ENCODE data around the gene C1orf21.

DNA sequence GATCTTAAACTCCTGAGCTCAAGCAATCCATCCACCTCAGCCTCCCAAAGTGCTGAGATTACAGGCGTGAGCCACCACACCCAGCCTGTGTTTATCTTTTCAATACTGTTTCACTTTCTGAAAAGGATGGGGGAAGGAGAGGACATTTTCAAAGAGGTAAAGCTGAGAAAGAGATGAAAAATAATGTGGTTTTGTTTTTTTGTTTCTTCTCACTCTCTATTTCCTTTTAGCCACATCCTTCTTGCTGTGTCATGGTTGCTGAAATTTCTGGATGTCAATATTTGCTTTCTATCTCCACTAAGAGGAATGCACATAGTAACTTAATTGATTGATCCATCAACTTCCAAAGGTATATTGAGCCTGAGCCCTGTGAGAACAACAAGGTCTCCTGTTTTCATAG lies 6.4 kb upstream of the C1orf21 start:
- TF ChIP-seq, protein P1, sequence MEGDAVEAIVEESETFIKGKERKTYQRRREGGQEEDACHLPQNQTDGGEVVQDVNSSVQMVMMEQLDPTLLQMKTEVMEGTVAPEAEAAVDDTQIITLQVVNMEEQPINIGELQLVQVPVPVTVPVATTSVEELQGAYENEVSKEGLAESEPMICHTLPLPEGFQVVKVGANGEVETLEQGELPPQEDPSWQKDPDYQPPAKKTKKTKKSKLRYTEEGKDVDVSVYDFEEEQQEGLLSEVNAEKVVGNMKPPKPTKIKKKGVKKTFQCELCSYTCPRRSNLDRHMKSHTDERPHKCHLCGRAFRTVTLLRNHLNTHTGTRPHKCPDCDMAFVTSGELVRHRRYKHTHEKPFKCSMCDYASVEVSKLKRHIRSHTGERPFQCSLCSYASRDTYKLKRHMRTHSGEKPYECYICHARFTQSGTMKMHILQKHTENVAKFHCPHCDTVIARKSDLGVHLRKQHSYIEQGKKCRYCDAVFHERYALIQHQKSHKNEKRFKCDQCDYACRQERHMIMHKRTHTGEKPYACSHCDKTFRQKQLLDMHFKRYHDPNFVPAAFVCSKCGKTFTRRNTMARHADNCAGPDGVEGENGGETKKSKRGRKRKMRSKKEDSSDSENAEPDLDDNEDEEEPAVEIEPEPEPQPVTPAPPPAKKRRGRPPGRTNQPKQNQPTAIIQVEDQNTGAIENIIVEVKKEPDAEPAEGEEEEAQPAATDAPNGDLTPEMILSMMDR (conservative IDR thresholded peaks at IDR 0.05; ENCODE audit: low read length): no peak
- TF ChIP-seq EZH2phosphoT487 (IDR thresholded peaks at IDR 0.05; ENCODE audit: borderline replicate concordance): no peak
